A375 (cell line): ENCODE results near the gene APC2. TPM values are rescaled to one million over a fixed set of nuclear protein-coding genes. Genes with fewer than 3 reads are reported as not detected.

ENCODE experiments used
- total RNA-seq: library from RNA; depleted of rRNA; stranded (reverse); fragments of >200 nt; shearing (Covaris generic); gene quantifications from 2 replicates; pipeline ENCODE4 v1.2.3, GENCODE V29; 2014; rRNA removed

The APC2 gene
- total RNA-seq = 0.45 and 1.1 TPM in 2 replicates

GRCh38 chr19:1449467-1450442 lies at the start of gene APC2:
Gene APC2 (plus strand): TSS chr19:1450121. CDS start chr19:1453002, 2,881 bp downstream.

GRCh38 chr19:1401138-1401888 lies 48.6 kb upstream of the APC2 start, which contains the start of gene GAMT:
Gene GAMT (minus strand): TSS chr19:1401542. CDS start chr19:1401476, 66 bp downstream.

GRCh38 chr19:1407528-1408299 lies 42.2 kb upstream of the APC2 start, which contains the start of gene DAZAP1:
Gene DAZAP1 (plus strand): TSS chr19:1407586. CDS start chr19:1407774, 188 bp downstream.

GRCh38 chr19:1438035-1438932 lies 11.6 kb upstream of the APC2 start, which contains the start of gene RPS15:
Gene RPS15 (plus strand): TSS chr19:1438396. CDS start chr19:1438426, 30 bp downstream.

GRCh38 chr19:1478934-1479707 lies 29.2 kb downstream of the APC2 start, which contains the start of gene C19orf25:
Gene C19orf25 (minus strand): TSS chr19:1479215. CDS start chr19:1478903, 312 bp downstream.

GRCh38 chr19:1490311-1491113 lies 40.6 kb downstream of the APC2 start, which contains the start of gene PCSK4:
Gene PCSK4 (minus strand): TSS chr19:1490350. CDS start chr19:1490346, 4 bp downstream.

GRCh38 chr19:1491114-1491848 lies 41.4 kb downstream of the APC2 start, which contains the start of gene REEP6:
Gene REEP6 (plus strand): TSS chr19:1491181. CDS start chr19:1491270, 89 bp downstream.

GRCh38 chr19:1512671-1513498 lies 63.0 kb downstream of the APC2 start, which contains the start of gene ADAMTSL5:
Gene ADAMTSL5 (minus strand): TSS chr19:1513019. CDS start chr19:1510943, 2,076 bp downstream.

Other genes with a start within 250 kb of the APC2 start
- 43.7 and 46.0 TPM in 2 replicates for gene STK11, start 244.3 kb upstream of the APC2 start, total RNA-seq
- gene CBARP, start 212.1 kb upstream of the APC2 start, total RNA-seq = 2.1 and 3.9 TPM in 2 replicates
- gene ATP5F1D, start 208.4 kb upstream of the APC2 start, total RNA-seq = 58.3 and 78.6 TPM in 2 replicates
- gene MIDN, start 201.5 kb upstream of the APC2 start, total RNA-seq = 11.2 and 13.6 TPM in 2 replicates
- gene CIRBP, start 180.8 kb upstream of the APC2 start, total RNA-seq = 180 and 209 TPM in 2 replicates
- 50.3 and 76.0 TPM in 2 replicates for gene FAM174C, start 174.6 kb upstream of the APC2 start, total RNA-seq
- not detected in 2 replicates for gene EFNA2, start 164.2 kb upstream of the APC2 start, total RNA-seq
- 80.9 and 92.5 TPM in 2 replicates for gene NDUFS7, start 66.2 kb upstream of the APC2 start, total RNA-seq
- gene GAMT, start 48.6 kb upstream of the APC2 start, total RNA-seq = 47.7 and 51.0 TPM in 2 replicates
- 154 and 161 TPM in 2 replicates for gene DAZAP1, start 42.5 kb upstream of the APC2 start, total RNA-seq
- 1,695 and 1,967 TPM in 2 replicates for gene RPS15, start 11.7 kb upstream of the APC2 start, total RNA-seq
- gene C19orf25, start 29.1 kb downstream of the APC2 start, total RNA-seq = 31.7 and 31.9 TPM in 2 replicates
- gene PCSK4, start 40.2 kb downstream of the APC2 start, total RNA-seq = 0.98 and 1.6 TPM in 2 replicates
- gene REEP6, start 41.1 kb downstream of the APC2 start, total RNA-seq = 3.8 and 4.6 TPM in 2 replicates
- gene ADAMTSL5, start 62.9 kb downstream of the APC2 start, total RNA-seq = 2.3 and 3.8 TPM in 2 replicates
- not detected in 2 replicates for gene PLK5, start 74.0 kb downstream of the APC2 start, total RNA-seq
- 19.7 and 20.0 TPM in 2 replicates for gene MEX3D, start 118.2 kb downstream of the APC2 start, total RNA-seq
- gene MBD3, start 142.7 kb downstream of the APC2 start, total RNA-seq = 122 and 131 TPM in 2 replicates
- 119 and 125 TPM in 2 replicates for gene UQCR11, start 155.3 kb downstream of the APC2 start, total RNA-seq
- gene TCF3, start 202.5 kb downstream of the APC2 start, total RNA-seq = 52.3 and 56.0 TPM in 2 replicates